HEK293T (cell line): ENCODE results near the gene WNT7A.

Experiments used
- BHLHE40 ChIP-seq: fragments of 450-650 bp; IDR thresholded peaks from 2 replicates; pipeline ENCODE4 v1.6.1; 2016; ENCODE audit warnings: mild to moderate bottlenecking, moderate library complexity, borderline replicate concordance
- FOXM1 ChIP-seq: fragments of 450-650 bp; IDR thresholded peaks from 2 replicates; pipeline ENCODE4 v1.6.1; 2017; ENCODE audit warnings: mild to moderate bottlenecking, borderline replicate concordance
- NFRKB ChIP-seq: fragments of 450-650 bp; IDR thresholded peaks from 2 replicates; pipeline ENCODE4 v1.6.1; 2016; ENCODE audit warnings: mild to moderate bottlenecking, moderate library complexity
- SUZ12 ChIP-seq: fragments of 450-650 bp; IDR thresholded peaks from 2 replicates; pipeline ENCODE4 v1.6.1; 2016; ENCODE audit warnings: mild to moderate bottlenecking
- TARDBP ChIP-seq: fragments of 450-650 bp; IDR thresholded peaks from 2 replicates; pipeline ENCODE4 v1.6.1; 2016
- ZNF384 ChIP-seq: fragments of 450-650 bp; IDR thresholded peaks from 2 replicates; pipeline ENCODE4 v1.6.1; 2016

DNA sequence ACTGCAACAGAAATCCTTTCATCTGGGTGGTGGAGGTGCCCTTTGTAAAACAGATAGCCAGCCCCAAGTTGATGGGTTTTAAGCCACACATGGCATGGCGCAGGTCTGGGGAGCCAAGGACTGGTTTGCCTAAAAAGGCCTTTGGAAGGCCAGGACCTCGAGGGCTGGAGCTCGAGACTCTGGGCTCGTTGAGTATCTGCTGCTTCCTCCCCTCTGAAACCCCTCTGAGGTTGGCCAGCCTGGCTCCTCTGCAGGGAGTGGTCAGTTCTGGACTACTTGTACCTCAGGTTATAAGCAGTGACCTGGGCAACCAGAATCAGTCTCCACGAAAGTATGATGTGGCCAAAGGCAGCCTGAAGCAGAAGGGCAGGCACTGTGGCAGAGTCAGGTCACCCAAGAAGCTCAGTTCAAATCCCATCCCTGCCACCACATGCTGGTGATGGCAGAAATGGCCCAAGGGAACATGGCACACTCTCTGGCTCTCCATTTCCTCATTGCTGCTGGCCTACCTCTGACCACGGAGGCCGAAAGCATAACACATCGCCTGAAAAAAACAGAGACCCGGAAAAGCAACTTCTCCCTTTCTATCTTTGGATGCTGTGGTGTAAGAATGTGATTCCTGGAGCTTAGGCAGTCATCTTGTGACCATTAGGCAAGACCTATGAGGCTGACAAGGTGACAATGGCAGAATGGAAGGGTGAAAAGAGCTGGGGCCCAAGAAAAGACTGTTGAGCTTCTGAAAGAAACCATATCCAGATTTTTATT is 51.2 kb downstream of the WNT7A start:
- no peak for TF ChIP-seq BHLHE40
- no peak for TF ChIP-seq SUZ12
- TF ChIP-seq FOXM1, result no peak
- TF ChIP-seq ZNF384, result no peak
- no peak for TF ChIP-seq TARDBP
- no peak for TF ChIP-seq NFRKB
